Measurements from ENCODE around the gene ITGA4.

Gene ITGA4

DNA sequence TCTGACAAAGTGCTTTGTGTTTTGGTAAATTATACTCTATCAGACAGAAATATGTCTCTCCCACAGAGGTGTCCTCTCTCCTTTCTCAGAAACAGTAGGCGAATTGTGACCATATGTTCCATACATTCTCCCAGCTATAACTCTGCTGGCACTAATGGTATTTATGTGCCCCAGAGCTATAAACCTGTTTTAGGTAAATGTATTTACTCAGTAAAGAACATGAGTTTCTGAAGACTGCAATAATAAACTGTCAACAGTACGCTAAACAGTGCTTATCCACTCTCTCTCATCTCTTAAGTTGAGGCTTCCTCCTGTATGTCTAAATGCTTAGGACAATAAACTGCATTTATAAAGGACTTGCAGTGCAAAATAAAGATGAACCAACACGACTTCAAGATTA, 58.5 kb downstream of the ITGA4 start:
- DNase-seq (ENCODE audit: low read depth in 2 of 2), result no peak

DNA sequence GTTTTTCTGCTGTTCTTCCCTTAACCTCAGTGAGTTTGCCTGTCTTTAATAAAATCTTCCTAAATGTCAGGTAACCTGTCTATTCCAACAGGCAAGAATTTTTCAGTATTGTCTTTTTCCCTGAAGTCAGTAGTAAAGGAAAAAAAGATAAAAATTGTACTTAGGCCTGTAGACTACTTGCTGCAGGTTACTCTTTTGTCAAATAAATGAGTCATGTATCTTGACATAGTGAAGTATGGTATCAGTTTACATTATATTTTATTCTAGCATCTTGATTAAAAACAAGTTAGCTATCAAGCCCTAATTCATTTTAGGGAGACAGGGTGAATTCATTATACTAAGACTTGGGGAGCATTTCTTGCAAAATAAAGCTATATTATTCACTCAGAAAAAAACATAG, 59.8 kb downstream of the ITGA4 start:
- DNase-seq (ENCODE audit: low read depth in 2 of 2), result no peak

DNA sequence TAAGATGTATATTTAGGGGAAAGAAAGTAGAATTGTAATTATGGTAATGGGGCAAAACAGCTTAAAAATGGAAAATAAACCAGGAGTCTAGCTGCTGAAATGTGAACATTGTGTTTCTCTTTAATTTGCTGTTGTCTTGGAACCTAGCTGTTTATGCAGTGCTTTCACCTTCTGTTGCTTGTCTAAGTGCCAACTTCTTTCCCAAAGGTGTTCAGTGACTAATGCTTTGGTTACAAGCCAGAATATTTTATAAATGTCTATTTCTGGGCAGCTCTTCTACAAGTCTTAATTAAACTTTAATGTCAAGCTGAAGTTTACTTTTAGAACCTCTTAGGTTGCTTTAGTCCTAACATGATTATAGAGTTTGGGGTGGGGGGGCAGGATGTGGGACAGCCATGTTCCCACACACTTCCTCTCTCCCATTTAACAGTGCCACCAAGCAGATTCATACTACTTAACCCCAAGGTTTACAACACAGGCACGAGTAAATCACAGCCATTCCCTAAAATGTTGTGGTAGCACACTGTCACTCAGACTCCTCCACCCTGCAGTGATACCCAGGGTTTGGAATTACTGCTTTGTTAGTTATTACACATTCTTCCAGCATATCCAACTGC, 60.6 kb downstream of the ITGA4 start:
- no peak for DNase-seq (ENCODE audit: low read depth in 2 of 2)

DNA sequence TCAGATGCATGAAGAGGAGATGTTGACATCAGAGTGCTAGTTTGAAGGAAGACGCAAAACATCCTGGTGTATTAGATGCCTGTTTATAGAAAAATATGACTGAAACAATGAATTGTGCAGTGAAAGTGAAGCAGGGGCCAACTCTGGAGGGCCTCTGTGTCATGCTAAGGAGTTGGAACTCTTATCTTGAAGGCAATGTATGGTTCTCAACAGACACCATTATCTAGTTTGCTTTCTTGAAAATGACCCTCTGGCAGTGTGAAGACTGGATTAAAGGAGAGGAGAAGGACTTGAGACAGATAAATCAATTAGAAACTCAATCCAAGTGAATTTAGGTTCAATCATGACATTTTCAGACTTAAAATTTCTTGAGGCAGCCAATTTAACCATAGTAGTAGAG, 63.1 kb downstream of the ITGA4 start:
- no peak for DNase-seq (ENCODE audit: low read depth in 2 of 2)

DNA sequence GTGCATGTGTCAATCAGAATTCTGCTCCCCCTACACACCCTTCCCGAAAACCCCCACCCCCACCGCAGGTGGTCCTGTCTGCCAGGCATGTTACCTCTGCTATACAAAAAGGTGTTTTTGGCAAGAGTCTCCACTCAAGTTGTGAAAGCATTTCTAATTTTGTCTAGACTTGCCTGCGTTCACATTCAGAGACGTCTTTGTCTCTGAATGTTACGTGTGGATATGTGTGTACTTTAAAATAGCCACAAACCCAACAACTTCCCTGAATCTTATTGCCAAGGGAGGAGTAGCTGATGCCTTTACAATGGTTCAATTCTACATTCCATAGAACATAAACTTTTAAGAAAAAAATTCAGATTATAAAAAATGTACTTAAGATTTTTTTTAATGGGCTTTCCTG, 66.6 kb downstream of the ITGA4 start:
- DNase-seq (ENCODE audit: low read depth in 2 of 2), result no peak

DNA sequence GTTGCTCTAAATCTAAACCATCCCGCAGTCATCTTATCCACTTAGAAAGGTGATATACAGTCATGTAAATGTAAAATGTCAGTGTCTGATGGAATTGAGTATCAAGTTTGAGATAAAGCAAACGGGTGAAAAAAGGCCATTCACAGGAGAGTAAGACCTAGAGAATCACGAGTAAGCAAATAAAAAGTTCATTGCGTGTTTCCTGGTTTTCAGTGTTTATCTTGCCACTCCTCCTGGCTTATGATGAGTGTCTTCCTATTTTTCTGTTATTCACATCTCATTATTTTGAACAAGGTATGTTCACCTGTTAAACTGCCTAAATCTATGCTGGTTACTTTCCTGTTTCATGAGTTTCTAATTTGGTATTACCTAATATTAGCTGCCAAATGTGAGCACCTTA, 68.8 kb downstream of the ITGA4 start:
- DNase-seq (ENCODE audit: low read depth in 2 of 2), result no peak

DNA sequence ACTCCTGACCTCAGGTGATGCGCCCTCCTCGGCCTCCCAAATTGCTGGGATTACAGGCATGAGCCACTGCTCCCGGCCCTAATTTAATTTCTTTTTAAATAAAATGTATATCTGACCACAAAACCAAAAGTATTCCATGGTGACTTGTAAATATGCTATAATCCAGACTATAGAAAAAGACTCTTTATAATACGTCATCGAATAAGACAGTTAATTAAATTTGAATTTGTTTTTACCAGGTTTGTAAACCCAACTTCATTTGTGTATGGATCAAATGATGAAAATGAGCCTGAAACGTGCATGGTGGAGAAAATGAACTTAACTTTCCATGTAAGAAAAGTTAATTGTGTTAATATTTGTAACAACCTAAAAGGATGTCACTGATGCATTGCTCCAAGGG, 69.9 kb downstream of the ITGA4 start:
- no peak for DNase-seq (ENCODE audit: low read depth in 2 of 2)

DNA sequence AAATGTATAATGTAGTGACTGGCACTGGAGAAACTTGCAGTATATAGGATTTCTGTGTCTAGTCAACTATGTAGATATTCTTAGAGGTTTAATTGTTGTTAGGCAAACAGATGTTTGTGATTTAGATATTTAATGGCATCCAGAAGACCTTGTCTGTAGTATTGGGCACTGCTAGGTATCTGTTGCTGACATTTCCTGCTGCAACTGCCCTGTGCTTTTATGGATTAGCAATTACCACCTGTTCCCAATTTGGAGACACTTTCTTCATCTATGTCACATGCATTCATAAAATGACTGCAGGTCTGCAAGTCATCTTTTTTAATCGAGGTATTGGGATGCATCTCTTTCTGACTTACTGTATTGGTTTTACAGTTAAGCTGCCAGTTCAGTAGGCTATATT, 71.3 kb downstream of the ITGA4 start:
- DNase-seq (ENCODE audit: low read depth in 2 of 2), result no peak

DNA sequence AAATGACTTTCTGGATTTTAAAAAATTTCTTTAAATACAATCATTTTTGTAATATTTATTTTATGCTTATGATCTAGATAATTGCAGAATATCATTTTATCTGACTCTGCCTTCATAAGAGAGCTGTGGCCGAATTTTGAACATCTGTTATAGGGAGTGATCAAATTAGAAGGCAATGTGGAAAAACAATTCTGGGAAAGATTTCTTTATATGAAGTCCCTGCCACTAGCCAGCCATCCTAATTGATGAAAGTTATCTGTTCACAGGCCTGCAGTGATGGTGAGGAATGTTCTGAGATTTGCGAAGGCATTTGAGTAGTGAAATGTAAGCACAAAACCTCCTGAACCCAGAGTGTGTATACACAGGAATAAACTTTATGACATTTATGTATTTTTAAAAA, 79.5 kb downstream of the ITGA4 start:
- DNase-seq (ENCODE audit: low read depth in 2 of 2), result no peak

DNA sequence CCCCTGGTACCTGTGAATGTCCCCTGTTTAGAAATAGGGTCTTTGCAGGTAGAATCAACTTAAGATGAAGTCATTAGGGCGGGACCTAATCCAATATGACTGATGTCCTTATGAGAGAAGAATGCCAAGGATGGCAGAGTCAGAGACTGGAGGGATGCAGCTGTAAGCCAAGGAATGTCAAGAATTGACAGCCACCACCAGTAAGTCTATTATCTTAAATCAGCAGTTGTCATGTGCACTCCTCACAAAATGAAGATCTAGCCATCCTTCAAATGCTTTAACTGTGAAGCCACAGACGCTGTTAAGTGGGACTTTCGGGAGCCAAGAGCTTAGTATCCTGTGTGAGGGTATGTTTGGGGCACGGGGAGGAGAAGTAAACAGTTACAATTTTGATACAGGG, 83.2 kb downstream of the ITGA4 start:
- DNase-seq (ENCODE audit: low read depth in 2 of 2), result no peak

DNA sequence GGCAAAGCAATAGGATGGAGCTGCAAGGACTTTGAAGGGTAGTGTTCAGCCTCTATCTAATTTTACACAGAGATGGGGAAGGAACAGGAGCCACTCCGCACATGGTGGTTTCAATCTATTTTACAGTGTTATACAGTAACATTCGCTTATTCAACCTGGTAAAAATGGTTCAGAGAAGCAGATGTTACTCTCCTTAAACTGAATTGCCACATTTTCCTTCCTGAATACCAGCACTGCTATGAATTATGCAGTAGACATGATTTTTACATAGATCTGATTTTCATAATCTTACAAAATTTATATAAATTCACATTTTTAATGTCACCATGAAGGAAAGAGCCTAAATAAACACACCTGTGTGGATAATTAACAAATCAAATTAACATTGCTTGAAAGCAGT, 85.0 kb downstream of the ITGA4 start:
- DNase-seq (ENCODE audit: low read depth in 2 of 2), result no peak

DNA sequence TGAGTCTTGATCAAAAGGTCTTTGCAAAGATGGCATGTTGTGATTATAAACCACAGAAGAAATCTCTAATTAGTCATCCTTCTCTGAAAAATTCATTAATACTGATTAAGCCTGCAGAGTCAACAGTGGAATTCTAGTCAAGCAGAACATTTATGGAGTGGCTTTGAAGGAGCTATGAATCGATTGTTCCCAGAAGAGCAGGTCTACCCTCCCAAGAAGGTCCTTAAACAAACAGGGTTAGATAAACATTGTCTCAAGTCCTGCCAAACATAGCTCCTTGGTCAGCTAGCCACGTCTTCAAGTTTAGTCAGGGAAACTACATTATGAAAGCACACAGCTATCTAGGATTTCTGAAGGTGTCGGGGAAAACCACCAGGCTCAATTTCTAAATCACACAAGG, 88.9 kb downstream of the ITGA4 start:
- no peak for DNase-seq (ENCODE audit: low read depth in 2 of 2)

DNA sequence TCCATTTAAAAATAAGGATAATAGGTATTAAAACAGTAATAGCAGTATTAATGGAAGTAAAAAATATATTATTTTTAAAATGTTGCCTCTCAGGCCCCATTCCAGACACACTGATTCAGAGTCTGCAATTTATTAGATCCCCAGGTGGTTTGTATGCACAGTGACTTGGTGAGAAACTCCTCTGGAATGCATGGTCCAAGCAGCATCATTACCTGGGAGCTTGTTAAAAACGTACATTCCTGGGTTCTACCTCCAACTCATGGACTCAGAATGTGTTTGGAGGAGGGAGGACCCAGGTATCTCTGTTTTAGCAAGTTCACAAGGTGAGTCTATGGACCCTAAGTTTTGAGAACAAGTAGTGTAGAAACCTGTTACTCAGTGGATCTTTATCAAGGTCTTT, 95.6 kb downstream of the ITGA4 start:
- no peak for DNase-seq (ENCODE audit: low read depth in 2 of 2)

DNA sequence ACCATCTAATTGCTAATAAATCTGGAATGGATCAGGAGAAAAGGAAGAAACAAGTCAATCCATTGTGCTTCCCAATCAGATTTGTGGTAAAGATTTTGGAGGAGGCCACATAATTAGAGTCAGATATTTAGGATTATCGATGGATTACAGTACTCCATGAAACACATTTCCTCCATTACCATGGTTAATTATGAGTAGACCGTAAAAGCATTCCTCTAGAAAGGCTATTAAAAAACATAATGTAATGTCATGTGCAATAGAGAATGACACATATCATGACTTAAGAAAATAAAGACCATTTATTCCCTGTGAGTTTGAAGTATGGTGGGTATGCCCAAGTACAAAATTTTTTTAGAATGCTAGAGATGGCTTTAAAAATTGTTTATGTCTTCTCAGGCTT, 96.1 kb downstream of the ITGA4 start:
- no peak for DNase-seq (ENCODE audit: low read depth in 2 of 2)

DNA sequence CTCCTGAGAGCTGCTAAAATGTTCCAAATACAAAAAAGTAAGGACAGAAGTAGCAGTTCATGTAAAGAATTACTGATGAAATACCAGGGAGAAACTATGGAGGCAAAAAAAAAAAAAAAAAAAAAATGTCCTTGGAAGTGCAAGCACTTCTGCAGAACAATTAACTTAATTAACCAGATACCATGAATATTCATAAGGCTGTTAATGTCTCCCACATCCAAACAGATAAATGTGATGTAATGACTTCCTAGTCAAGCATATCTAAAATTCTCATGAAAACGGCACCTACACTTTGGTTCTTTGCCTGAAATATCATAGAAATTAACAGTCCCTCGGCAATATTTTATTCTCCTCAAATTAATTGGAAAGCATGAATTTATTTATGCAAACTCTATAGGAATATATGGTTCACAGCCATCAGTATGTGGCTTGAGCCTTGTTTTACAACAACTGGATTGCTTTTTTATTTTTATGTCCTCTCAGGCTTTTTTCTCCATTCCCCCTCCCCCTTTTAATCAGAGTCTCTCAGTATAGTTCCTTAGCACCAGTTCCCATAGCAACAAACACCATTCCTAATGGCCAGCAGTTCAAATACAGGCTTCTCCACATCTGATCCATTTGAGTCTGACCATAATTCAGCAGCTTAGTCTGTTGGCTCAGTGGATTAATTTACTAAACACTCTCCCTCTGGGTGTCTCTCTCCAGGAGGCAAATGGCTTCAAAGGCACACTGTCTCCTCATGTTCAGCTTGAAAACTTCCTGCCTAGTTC, 97.1 kb downstream of the ITGA4 start:
- no peak for DNase-seq (ENCODE audit: low read depth in 2 of 2)

DNA sequence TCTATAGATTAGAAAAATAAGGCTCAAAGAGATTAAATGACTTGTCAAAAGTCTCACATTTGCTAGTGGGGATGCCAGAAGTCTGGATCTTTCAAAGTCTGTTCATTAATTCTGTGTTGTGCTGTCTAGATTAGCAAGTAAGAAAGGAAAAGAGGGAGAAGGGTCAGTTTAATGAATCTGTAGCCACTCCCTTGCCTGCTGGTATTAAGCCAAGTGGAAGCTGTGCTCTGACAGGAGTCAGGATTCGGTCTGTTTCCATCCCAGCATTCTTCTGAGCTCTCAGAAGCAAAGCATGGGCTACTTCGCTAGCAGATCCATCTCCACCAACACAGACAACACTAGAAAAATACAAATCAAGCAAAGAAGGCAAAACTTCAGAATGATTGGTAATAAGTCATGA, 101.2 kb downstream of the ITGA4 start:
- DNase-seq (ENCODE audit: low read depth in 2 of 2), result no peak

DNA sequence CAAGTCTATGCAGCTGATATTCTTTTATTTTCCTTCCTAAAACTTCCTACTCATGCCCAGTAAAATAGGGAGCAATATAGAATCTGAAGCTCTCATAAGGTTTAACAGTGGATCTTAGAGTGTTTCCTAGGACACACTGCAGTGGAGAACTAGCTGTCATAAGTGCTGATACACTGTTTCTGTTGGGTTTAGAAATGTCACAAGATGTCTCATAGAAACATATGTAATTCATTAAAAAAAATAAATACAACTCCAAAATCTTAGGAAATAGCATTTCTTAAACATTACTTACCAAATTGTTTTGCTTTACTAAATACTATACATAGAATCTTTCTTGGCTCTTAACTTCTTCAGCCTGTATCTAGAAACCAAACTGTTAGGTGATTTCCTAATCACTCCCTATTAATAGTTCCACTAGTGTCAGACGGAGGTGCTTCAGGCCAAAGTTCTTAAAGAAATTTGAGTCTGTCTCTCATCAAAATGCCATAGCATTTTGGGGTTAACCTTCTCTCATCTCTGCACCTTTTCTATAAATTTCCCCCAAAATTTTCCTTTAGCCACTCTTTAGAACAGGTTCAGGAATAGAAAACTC, 106.0 kb downstream of the ITGA4 start:
- DNase-seq (ENCODE audit: low read depth in 2 of 2), result no peak

DNA sequence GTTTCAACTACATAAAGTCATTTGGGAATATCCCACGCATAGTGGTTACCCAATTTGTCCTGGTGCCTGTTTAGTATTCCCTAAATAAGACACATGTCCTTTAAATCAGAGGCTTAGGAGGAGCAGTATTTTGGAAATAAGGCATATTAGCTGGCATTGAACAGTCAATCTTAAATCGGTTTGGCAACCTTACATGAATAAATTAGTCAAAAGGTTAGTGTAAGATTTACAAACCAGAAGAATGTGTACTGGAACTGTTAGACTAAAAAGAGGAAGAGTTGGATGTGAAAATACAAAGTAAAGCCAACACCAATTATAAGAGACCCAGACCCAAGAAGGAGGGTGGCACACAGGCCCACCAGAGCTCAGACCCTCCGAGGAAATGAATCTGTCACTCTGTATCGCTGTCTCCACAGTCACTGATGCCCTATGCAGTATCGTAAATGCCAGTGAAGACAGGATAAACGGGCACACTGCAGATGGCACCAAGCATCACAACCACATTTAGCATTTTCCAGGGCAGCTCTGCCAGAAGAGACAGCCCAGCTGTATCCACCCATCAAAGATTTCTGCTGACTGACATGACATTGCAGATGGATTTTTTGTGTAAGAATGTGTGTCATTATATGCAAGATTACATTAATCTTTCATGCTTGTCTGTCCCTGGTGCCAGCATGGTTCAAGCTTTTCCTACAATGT, 109.3 kb downstream of the ITGA4 start:
- DNase-seq (ENCODE audit: low read depth in 2 of 2), result no peak

DNA sequence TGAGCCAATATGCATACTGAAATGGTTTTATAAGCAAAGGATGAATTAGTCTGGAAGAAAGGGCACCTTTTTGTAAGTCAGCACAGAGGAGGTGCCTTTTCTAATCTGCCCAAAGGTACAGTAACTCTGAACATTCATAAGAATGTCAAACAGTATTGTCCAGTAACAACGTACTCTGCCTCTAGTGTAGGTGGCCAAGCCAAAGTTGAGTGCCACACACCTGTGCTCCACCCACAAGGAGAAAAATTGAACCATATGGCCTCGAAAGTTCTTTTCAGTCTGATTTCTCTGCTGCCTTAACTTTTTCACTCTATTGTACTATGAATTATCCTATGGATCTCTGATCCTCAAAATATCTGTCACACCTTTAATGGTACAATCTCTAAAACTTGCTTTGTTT, 112.9 kb downstream of the ITGA4 start:
- DNase-seq (ENCODE audit: low read depth in 2 of 2), result no peak

DNA sequence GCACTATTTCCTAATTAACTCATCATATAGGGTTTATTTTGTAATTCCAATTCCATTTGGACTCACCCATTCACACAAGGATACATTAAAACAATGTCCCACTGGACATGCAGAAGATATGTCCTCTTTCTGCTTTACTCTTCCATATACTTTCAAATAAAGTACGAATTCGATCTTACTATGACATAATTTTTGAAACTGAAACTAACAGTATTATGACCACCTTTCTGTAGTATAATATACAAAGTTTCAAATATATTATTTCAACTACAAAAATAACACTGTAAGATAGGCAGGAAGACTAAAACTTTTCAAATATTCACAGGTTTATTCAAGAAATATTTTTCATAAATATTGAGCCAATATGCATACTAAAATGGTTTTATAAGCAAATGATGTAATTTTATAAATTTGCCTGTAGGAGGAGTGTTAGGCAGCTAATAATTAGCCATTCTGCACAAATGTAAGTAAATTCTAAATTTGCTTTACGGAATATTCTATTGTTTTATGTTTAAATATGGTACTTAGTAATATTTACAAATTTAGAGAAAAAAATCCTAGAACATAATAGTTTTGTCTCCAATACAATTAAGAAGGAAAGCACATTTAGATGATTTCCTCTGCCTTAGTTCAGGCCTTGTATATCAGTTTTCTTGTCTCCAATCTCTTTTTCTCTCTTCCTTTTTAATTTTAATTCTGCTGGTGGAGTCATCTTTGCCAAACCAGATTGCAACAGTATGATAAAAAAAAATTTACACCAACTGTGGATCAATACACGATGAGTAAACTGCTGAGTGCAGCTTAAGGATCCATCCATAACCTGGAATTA, 113.9 kb downstream of the ITGA4 start:
- no peak for DNase-seq (ENCODE audit: low read depth in 2 of 2)

DNA sequence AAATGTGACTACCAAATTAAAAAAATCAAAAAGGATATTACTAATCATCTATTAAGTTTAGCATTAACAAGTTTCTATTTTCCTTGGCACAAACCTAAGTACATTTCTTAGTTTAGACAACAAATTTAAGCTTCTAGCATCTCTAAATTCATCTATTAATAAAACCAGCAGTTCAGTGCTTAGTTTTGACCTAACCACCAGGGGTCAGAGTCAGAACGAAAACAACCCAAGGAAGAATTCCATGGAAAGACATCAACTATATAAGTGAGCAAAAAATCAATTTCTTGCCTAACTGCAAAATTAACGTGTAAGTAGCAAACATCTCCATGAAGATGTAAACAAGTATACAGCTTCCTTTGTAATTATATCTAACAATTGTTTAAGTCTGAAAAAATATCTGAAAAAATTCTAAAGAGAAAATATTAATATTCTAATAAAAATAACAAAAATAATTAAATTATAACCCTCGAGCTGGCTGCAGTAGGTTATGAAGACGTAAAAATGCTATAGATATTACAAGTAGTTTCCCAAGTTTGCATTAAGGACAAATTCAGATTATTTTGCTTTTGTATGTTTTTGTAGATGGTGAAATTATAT, 116.1 kb downstream of the ITGA4 start:
- no peak for DNase-seq (ENCODE audit: low read depth in 2 of 2)

DNA sequence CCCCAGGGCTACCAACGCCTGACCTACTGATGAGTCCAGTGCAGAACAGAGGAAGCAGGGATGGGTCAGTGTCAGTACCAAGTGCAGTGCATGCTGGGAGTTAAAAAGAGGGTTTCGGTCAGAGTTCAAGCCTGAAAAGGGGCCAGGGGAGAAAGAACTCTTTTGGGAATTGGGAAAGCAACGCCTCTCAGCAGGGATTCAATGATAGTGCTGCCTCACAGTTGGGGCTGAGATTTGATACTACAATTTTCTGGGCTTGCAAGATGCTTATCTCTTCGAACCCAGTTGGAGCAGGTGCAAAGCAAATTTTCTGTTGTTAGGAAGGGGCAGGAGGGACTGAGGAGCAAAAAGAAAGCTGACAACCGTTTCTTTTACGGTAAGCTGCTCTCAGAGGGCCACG, 117.1 kb downstream of the ITGA4 start:
- DNase-seq (ENCODE audit: low read depth in 2 of 2), result no peak
